HuH-7.5 (cell line): Measurements from ENCODE around the gene PTPRCAP.
A peak's percentile ranks its signal among the peaks of the same experiment; 100 is the strongest.

ENCODE experiments used
- DNase-seq: peaks from one replicate; pipeline ENCODE4 v3.0.0; 2011; ENCODE audit warnings: low spot score

Gene PTPRCAP

DNA sequence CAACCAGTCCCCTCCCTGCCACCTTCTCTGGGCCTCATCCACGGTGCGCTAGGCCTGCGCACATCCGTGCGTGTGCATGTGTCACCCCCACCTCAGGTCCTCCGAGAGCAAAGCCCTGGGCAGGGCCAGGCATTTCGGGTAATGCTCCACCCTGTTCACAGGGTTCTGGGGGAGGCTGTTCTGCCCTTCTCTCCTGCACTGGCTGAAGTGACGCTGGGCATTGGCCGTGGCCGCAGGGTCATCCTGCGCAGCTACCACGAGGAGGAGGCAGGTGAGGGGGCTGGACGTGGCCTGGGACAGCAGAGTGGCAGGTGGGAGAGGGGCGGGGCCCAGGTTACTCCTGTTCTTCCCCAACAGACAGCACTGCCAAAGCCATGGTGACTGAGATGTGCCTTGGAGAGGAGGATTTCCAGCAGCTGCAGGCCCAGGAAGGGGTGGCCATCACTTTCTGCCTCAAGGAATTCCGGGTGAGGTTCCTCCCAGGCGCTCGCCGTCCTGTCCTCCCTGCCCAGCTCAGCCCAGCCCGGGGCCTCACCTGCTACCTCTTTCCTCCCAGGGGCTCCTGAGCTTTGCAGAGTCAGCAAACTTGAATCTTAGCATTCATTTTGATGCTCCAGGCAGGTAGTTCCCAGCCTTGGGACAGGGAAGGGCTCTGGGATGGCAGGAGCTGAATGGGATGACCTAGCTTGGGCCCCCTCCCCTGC lies 41.8 kb downstream of the PTPRCAP start:
- no peak for DNase-seq

GRCh38 chr11:67393990-67394389 lies 43.5 kb downstream of the PTPRCAP start:
- no peak for DNase-seq

- no peak for DNase-seq
These were observed 44.0 kb downstream of the PTPRCAP start for GRCh38 chr11:67393437-67393836.

GRCh38 chr11:67392183-67392715 lies 45.2 kb downstream of the PTPRCAP start:
- DNase-seq = no peak

- DNase-seq = peak; percentile 100
These were observed 45.9 kb downstream of the PTPRCAP start, which contains the start of gene RAD9A for GRCh38 chr11:67391304-67392182. Gene RAD9A, plus strand, starts transcription at chr11:67391986. Its CDS starts 59 bp downstream, at chr11:67392045.

DNA sequence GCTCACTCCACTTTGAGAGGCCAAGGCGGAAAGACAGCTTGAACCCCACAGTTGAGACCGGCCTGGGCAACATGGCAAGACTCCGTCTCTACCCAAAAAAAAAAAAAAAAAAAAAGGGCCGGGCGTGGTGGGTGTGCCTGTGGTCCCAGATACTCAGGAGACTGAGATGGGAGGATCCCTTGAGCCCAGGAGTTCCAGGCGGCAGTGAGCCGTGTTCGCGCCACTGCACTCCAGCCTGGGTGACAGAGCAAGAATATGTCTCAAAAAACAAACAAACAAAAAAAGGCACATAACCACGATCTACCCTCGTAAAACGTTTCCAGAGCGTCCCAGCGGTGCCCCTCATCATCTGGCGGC lies 46.6 kb downstream of the PTPRCAP start:
- DNase-seq = no peak

GRCh38 chr11:67389477-67389876 lies 48.0 kb downstream of the PTPRCAP start:
- DNase-seq = peak; percentile 99

GRCh38 chr11:67387518-67387917 lies 50.0 kb downstream of the PTPRCAP start:
- no peak for DNase-seq

- no peak for DNase-seq
These were observed 50.4 kb downstream of the PTPRCAP start for GRCh38 chr11:67387069-67387468.
